ENCODE results near the gene NFIX. TPM values are rescaled to one million over a fixed set of nuclear protein-coding genes. Genes with fewer than 3 reads are reported as not detected.
A peak's percentile ranks its signal among the peaks of the same experiment; 100 is the strongest.

The NFIX gene
- total RNA-seq, 3 donors from 2014 or later (not counting 1 experiment from before 2014, with no cell fraction given), result 0.61 to 2.1 (median 1.3) TPM

DNA sequence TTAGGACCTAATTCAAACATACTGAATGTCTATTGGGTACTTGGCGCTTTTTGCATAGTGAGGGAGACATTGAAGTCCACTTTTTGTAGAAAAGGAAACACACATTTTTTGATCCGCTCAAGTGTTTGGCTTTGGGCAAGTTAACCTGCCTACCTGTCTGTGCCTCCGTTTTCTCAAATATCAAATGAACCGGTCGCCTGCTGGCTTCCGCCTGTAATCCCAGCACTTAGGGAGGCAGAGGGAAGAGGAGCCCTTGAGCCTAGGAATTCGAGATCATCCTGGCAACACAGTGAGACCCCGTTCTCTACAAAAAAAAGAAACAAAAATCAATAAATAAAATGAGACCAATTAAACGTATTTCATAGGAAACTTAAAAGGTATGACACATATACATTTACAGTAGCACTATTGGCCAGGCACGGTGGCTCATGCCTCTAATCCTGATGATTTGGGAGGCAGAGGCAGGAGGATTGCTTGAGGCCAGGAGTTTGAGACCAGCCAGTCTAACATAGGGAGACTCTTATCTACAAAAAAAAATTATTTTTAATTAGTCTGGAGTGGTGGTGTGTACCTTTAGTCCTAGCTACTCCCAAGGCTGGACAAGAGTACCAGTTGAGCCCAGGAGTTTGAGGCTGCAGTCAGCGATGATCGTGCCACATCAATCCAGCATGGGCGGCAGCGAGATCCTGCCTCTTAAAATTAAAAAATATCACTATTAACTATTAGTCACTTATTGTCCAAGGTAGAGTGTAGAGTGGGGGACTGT, 48.4 kb upstream of the NFIX start:
- Mint-ChIP-seq H3K4me1 (peaks cover 27 to 33% of the 10 kb centered on the region in 2 donors), H3K36me3 (no peaks in the 10 kb centered on the region)
- WGBS (ENCODE audit: insufficient coverage), result 87% methylated on average over 8 of the region's 14 CpGs

DNA sequence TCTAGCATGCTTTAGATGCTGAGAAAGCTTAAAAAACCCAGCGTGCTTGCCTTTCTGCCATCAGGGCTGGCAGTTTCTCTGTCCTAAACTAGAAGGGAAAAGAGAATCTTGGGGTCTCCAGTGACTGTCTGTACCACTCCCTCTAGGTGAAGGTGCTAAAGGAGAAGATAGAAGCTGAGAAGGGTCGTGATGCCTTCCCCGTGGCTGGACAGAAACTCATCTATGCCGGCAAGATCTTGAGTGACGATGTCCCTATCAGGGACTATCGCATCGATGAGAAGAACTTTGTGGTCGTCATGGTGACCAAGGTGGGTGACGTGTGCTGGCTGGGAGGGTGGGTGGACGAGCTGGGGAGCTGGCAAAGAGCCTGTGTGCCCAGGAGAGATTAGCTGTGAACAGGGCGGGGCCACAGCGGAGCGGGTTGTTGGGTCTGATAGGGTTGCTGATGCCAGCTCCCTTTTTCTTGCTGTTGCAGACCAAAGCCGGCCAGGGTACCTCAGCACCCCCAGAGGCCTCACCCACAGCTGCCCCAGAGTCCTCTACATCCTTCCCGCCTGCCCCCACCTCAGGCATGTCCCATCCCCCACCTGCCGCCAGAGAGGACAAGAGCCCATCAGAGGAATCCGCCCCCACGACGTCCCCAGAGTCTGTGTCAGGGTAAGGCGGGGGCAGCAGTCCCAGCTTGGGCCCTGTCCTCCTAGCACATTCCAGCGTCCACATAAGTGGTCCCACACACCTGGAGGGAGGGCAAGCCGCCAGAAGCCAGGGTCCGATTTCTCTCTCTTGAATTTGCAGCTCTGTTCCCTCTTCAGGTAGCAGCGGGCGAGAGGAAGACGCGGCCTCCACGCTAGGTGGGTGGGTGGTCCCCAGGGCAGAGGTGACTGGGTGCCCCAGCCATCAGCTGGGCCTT, 47.3 kb upstream of the NFIX start:
- Mint-ChIP-seq H3K4me1 (peaks cover 25 to 27% of the 10 kb centered on the region in 2 donors), H3K9me3 (no peaks in the 10 kb centered on the region), H3K4me3 (no peak overlapping the region), H3K36me3 (no peaks in the 10 kb centered on the region), H3K27me3 (ENCODE audit: low read depth in 2 of 2) (no peaks in the 10 kb centered on the region), H3K27ac (peak overlapping the region; percentile 26 to 44)
- no peaks in the 10 kb centered on the region for H3K9me3 ChIP-seq (ENCODE audit: control insufficient read depth, insufficient read depth, low read length)
- H3K4me1 ChIP-seq (ENCODE audit: control insufficient read depth, insufficient read depth, low read length), result peaks cover 34% of the 10 kb centered on the region
- ATAC-seq (no peak), DNase-seq (no peak)
- no peaks in the 10 kb centered on the region for H3K27me3 ChIP-seq (ENCODE audit: control insufficient read depth, insufficient read depth, low read length)
- H3K36me3 ChIP-seq (ENCODE audit: control insufficient read depth, insufficient read depth, low read length), result peaks cover 67% of the 10 kb centered on the region
- intact Hi-C loops (cut with micrococcal nuclease), result no loop called here
- WGBS (ENCODE audit: insufficient coverage), result 96% methylated on average over 28 of the region's 28 CpGs
- H3K4me3 ChIP-seq (ENCODE audit: low read length), result no peak overlapping the region
- no peak overlapping the region for H3K27ac ChIP-seq (ENCODE audit: low read length)
- TF ChIP-seq, protein P1, sequence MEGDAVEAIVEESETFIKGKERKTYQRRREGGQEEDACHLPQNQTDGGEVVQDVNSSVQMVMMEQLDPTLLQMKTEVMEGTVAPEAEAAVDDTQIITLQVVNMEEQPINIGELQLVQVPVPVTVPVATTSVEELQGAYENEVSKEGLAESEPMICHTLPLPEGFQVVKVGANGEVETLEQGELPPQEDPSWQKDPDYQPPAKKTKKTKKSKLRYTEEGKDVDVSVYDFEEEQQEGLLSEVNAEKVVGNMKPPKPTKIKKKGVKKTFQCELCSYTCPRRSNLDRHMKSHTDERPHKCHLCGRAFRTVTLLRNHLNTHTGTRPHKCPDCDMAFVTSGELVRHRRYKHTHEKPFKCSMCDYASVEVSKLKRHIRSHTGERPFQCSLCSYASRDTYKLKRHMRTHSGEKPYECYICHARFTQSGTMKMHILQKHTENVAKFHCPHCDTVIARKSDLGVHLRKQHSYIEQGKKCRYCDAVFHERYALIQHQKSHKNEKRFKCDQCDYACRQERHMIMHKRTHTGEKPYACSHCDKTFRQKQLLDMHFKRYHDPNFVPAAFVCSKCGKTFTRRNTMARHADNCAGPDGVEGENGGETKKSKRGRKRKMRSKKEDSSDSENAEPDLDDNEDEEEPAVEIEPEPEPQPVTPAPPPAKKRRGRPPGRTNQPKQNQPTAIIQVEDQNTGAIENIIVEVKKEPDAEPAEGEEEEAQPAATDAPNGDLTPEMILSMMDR (IDR thresholded peaks at IDR 0.05), result no peak

More for the DNA sequence above, 48.4 kb upstream of the NFIX start:
- intact Hi-C loops (cut with micrococcal nuclease), result no loop called here
- Histone ChIP-seq H3K27me3 (ENCODE audit: control insufficient read depth, insufficient read depth, low read length) (no peaks in the 10 kb centered on the region), H3K36me3 (ENCODE audit: control insufficient read depth, insufficient read depth, low read length) (peaks cover 68% of the 10 kb centered on the region), H3K9me3 (ENCODE audit: control insufficient read depth, insufficient read depth, low read length) (no peaks in the 10 kb centered on the region), H3K4me1 (ENCODE audit: control insufficient read depth, insufficient read depth, low read length) (peaks cover 34% of the 10 kb centered on the region), H3K27ac (ENCODE audit: low read length) (peak overlapping the region; percentile 77), H3K4me3 (ENCODE audit: low read length) (peak overlapping the region; percentile 57)
- Mint-ChIP-seq H3K27ac (peak overlapping the region; percentile 94), H3K4me3 (peak overlapping the region; percentile 89), H3K27me3 (ENCODE audit: low read depth in 2 of 2) (no peaks in the 10 kb centered on the region), H3K9me3 (no peaks in the 10 kb centered on the region)
- DNase-seq, result no peak
- TF ChIP-seq, protein P1 (IDR thresholded peaks at IDR 0.05), result no peak
- no peak for ATAC-seq

DNA sequence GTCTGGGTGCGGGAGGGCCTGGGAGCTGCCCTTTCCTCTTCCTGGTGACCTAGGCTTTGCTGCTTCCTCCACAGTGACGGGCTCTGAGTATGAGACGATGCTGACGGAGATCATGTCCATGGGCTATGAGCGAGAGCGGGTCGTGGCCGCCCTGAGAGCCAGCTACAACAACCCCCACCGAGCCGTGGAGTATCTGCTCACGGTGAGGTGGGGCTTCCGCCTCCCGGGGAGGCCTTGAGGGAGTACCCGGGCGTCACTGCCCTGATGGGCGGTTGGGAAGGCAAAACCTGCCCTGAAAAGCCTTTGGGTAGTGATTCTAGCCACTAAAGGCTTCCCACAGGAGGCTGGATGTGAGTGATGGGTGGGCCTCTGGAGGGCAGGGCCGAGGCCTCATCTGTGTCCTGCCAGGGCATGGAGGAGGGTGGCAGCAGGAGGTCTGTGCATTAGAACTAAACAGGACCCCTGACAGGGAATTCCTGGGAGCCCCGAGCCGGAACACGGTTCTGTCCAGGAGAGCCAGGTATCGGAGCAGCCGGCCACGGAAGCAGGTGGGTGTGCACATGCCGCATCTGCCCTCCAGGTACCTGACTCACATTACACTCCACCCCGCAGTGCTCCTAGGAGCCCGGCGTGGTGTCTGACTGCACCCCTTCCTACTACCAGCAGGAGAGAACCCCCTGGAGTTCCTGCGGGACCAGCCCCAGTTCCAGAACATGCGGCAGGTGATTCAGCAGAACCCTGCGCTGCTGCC, 46.5 kb upstream of the NFIX start:
- H3K36me3 ChIP-seq (ENCODE audit: control insufficient read depth, insufficient read depth, low read length), result peaks cover 67% of the 10 kb centered on the region
- no peaks in the 10 kb centered on the region for H3K27me3 ChIP-seq (ENCODE audit: control insufficient read depth, insufficient read depth, low read length)
- peaks cover 18 to 24% of the 10 kb centered on the region in 2 donors for H3K4me1 Mint-ChIP-seq

More for the DNA sequence above, 46.5 kb upstream of the NFIX start:
- Mint-ChIP-seq H3K27ac (no peak overlapping the region), H3K27me3 (ENCODE audit: low read depth in 2 of 2) (no peaks in the 10 kb centered on the region), H3K9me3 (no peaks in the 10 kb centered on the region), H3K4me3 (no peak overlapping the region), H3K36me3 (no peaks in the 10 kb centered on the region)
- Histone ChIP-seq H3K4me3 (ENCODE audit: low read length) (no peak overlapping the region), H3K4me1 (ENCODE audit: control insufficient read depth, insufficient read depth, low read length) (peaks cover 28% of the 10 kb centered on the region), H3K27ac (ENCODE audit: low read length) (no peak overlapping the region), H3K9me3 (ENCODE audit: control insufficient read depth, insufficient read depth, low read length) (no peaks in the 10 kb centered on the region)
- 98% methylated on average over 30 of the region's 30 CpGs for WGBS (ENCODE audit: insufficient coverage)
- ATAC-seq (no peak), DNase-seq (no peak)
- intact Hi-C loops (cut with micrococcal nuclease), result no loop called here
- TF ChIP-seq, protein P1 (IDR thresholded peaks at IDR 0.05), result no peak

Measured in natural killer cell (primary cell).